Motor neuron (in vitro differentiated cells): ENCODE data around the gene SFXN2. TPM values are rescaled to one million over a fixed set of nuclear protein-coding genes. Genes with fewer than 3 reads are reported as not detected.

Experiments used
- ATAC-seq, 8 experiments: fragments of 200-7000 bp; cut with Tn5 transposase; replicated peaks in 6 of 8; 2 replicates each; pipeline ENCODE4 v1.8.0; 2021; ENCODE audit warnings: mild to moderate bottlenecking in 8 of 8, moderate library complexity in 8 of 8
- H3K27ac ChIP-seq, 2 donors: fragments of 250-450 bp; sonication (Bioruptor Pico); 2 replicates each; pipeline ENCODE4 v1.9.0; 2021; ENCODE audit warnings: antibody characterized with exemption in 2 of 2, mild to moderate bottlenecking in 2 of 2, moderate library complexity in 1 of 2
- H3K4me1 ChIP-seq, 2 donors: fragments of 250-450 bp; sonication (Bioruptor Pico); replicated peaks in 1 of 2; 2 replicates each; pipeline ENCODE4 v1.6.1; 2021; ENCODE audit warnings: antibody characterized with exemption in 2 of 2, mild to moderate bottlenecking in 2 of 2, moderate library complexity in 1 of 2
- H3K4me3 ChIP-seq, 5 donors: fragments of 250-450 bp; sonication (Bioruptor Pico); 2 replicates each; pipeline ENCODE4 v1.9.0; 2021; ENCODE audit warnings: antibody characterized with exemption in 5 of 5, mild to moderate bottlenecking in 5 of 5, moderate library complexity in 4 of 5
- WGBS, 10 experiments: fragments of 450-650 bp; shearing (Covaris generic); methylation state at CpG; one replicate each; pipeline ENCODE4 v1.0.0; 2022; 5-methylcytosine and 5-hydroxymethylcytosine counted together
- in situ Hi-C, 9 experiments: fragments of 400-800 bp; cut with MboI; loops; one replicate each; pipeline ENCODE4 v1.15.0; 2021; ENCODE audit warnings: low sequenced_read_pairs in 9 of 9, low pct_unique_long_range_greater_than_20kb in 2 of 9; ENCODE audit not compliant: unreplicated experiment in 9 of 9
- total RNA-seq, 8 experiments: library from RNA; unstranded; fragments of 300-600 nt; gene quantifications; 2 replicates each; pipeline versions ENCODE4 v1.2.3 to v1.2.4, GENCODE V29; 2022

Gene SFXN2
- total RNA-seq, 8 experiments from 2014 or later = 1.2 to 21.5 (median 4.9) TPM

- peak overlapping the region in 3 of 5 donors; percentile 12 to 21 (median 19) for H3K4me3 ChIP-seq
- in situ Hi-C loops = no loop called here
- H3K4me1 ChIP-seq = peaks cover 82 to 85% of the 10 kb centered on the region in 2 donors
- WGBS, 10 experiments = 0 to 58% (median 4%) methylated on average over 1 to 6 of the region's 8 CpGs; no CpG with 5 or more reads in 3 of the 10 experiments
- peak overlapping the region; percentile 85 to 87 for H3K27ac ChIP-seq
- peak in 5 of 8 experiments; percentile 29 to 65 (median 58) for ATAC-seq
Observed at GRCh38 chr10:102675011-102675665, 39.3 kb upstream of the SFXN2 start.

GRCh38 chr10:102675666-102676533 is 38.5 kb upstream of the SFXN2 start:
- ATAC-seq = peak in 6 of 8 experiments; percentile 5 to 50 (median 29)
- in situ Hi-C loops = no loop called here

DNA sequence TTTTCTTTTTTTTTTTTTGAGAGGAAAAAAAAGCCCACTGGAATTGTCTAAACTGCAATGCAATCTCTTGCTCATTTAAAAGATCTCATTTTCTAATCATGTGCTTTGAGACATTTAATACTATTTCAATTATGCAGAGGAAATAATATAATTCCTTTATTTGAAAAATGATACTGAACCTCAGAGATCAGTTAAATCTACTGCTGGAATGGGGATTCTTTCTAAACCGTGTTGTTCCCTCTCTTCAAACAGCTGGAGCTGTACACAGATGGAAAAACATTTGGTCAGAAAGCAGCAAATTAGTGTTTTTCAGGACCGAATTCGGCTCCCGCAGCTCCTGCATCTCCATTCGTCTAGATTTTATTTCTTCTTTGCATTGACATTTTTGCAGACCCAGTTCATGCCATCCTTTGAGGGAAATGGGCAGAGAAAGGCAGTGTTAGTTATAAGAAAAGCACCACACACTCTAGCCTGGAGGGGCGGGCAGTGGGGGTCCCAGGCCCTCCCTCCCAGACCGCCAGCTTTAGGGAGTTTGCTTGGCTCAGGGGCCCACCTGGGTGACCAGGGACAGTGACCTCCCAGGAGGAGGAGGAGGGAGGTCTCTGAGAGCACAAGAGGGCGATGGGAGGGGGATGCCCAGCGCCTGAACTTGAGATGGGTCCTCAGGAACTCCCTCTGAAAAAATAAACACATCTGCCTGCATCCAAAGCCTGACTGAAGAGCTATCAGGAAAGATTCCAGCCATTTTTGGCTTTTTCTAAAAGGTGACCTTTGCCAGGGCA is 37.7 kb upstream of the SFXN2 start:
- Histone ChIP-seq H3K27ac (peak overlapping the region; percentile 85 to 87), H3K4me3 (peak overlapping the region in 3 of 5 donors; percentile 12 to 21 (median 19)), H3K4me1 (peaks cover 71 to 73% of the 10 kb centered on the region in 2 donors)
- in situ Hi-C loops = no loop called here
- ATAC-seq = no peak
- WGBS, 10 experiments = 17 to 86% (median 50%) methylated on average over 1 to 9 of the region's 9 CpGs; no CpG with 5 or more reads in 2 of the 10 experiments

More at GRCh38 chr10:102675666-102676533, 38.5 kb upstream of the SFXN2 start:
- peaks cover 74 to 77% of the 10 kb centered on the region in 2 donors for H3K4me1 ChIP-seq
- peak overlapping the region; percentile 85 to 87 for H3K27ac ChIP-seq
- 0 to 75% (median 6%) methylated on average over 1 to 10 of the region's 16 CpGs; no CpG with 5 or more reads in 1 of the 10 experiments for WGBS, 10 experiments
- peak overlapping the region in 3 of 5 donors; percentile 12 to 21 (median 19) for H3K4me3 ChIP-seq

DNA sequence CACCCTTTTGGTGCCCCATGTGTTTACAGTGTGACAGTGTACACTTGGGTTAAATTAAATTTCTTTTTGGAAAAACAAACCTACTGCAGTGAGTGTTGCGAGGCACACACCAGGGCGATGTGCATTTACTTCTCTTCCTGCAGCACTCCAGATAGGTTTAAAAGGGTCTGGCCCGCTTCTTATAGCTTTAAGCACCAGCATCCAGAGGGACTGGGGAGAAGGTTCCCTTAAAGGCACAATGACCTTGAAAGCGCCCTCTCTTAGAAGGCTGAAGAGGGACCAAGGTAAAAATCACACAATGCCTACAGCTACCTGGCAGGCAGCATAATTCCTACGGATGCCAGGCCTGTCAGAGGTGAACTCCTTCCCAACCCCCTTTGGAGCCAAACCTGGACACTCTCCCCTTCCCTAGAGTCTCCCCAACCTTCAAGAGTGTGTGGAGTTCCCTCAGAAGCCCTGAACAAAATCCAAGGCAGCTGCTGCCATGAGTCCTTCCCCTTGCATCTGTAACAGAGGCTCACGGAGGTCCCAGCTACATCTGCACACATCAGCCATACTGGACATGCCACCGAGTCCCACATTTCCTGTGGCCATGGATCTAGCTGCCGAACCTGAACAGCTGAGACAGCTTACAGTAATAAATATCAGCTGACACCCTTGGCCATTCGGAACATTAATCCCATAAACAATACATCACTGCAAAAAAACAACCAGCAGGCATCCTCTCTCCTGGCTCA is 36.9 kb upstream of the SFXN2 start:
- ATAC-seq = no peak
- Histone ChIP-seq H3K4me1 (peaks cover 73 to 78% of the 10 kb centered on the region in 2 donors), H3K27ac (peak overlapping the region; percentile 85 to 87), H3K4me3 (no peak overlapping the region)
- in situ Hi-C loops = no loop called here
- WGBS, 10 experiments = 40 to 82% (median 75%) methylated on average over 1 to 7 of the region's 9 CpGs; no CpG with 5 or more reads in 3 of the 10 experiments

DNA sequence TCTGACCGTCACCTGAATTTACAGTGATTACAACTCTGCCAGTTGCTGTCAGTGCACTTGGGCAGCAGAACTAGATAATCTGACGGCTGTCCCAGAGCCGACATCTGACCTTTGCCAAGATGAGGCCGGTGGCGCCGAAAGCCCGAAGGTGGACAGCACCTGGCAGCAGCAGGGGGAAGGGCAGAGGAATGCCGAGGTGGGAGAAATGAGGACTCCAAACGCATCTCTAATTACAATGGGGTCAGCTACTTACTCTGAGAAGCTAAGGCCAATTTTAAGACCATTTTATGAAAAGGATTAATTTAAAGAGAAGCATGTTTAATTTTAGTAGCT is 36.4 kb upstream of the SFXN2 start:
- Histone ChIP-seq H3K4me3 (no peak overlapping the region), H3K4me1 (peaks cover 67 to 75% of the 10 kb centered on the region in 2 donors), H3K27ac (peak overlapping the region; percentile 85 to 87)
- ATAC-seq = no peak
- in situ Hi-C loops = no loop called here
- WGBS, 10 experiments = 33 to 86% (median 73%) methylated on average over 1 to 9 of the region's 9 CpGs; no CpG with 5 or more reads in 4 of the 10 experiments

DNA sequence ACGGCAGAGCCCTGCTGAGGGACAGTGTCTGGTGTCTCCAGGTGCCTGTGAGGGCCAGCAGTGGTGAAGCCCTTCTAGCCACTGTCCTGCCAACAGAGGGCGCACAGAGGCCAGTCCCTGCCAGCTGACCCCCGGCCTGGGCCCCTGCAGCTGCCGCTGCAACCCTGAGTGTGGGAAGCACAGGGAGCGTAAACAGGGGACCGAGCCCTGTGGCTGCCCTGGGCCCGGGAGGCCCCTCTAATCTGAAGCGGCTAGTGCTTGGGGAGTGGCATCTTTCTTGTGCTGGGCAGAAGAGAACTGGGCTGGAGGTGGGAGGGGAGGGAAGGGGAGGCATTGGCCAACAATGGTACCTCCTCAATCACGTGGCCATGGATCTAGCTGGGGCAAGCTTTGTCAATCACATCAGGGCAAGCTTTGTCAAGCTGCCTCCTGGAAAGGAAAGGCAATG is 35.6 kb upstream of the SFXN2 start:
- in situ Hi-C loops = no loop called here
- H3K27ac ChIP-seq = peak overlapping the region; percentile 67
- peak; percentile 53 to 90 (median 63) for ATAC-seq
- H3K4me1 ChIP-seq = peaks cover 59 to 66% of the 10 kb centered on the region in 2 donors
- H3K4me3 ChIP-seq = no peak overlapping the region
- WGBS, 10 experiments = 0 to 40% (median 4%) methylated on average over 1 to 4 of the region's 9 CpGs; no CpG with 5 or more reads in 7 of the 10 experiments

DNA sequence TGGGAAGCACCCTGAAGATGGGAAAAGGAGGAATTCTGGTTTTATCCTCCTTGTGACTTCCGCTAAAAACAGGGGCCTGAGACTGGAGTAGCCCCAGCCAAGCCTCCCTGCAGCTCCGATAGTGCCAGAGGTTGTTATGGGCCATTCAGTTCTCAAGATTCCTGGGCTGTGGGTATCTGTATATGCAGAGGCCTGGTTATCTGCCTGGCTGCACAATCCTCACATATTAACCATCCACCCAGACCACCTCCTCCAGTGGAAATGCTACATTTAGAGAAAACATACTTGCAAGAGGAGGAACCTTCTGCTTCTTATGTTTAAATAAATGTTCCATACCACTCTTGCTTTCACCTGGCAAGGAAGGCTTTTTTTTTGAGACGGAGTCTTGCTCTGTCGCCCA is 34.8 kb upstream of the SFXN2 start:
- H3K27ac ChIP-seq = peak overlapping the region; percentile 67
- H3K4me3 ChIP-seq = no peak overlapping the region
- peaks cover 52 to 61% of the 10 kb centered on the region in 2 donors for H3K4me1 ChIP-seq
- WGBS, 10 experiments = 80 to 100% (median 100%) methylated on average over 1 to 4 of the region's 4 CpGs; no CpG with 5 or more reads in 3 of the 10 experiments
- no peak for ATAC-seq
- in situ Hi-C loops = no loop called here

GRCh38 chr10:102681696-102682095 is 32.7 kb upstream of the SFXN2 start:
- ATAC-seq = no peak
- peaks cover 31 to 42% of the 10 kb centered on the region in 2 donors for H3K4me1 ChIP-seq
- WGBS, 10 experiments = 61 to 100% (median 100%) methylated on average over 1 to 3 of the region's 5 CpGs; no CpG with 5 or more reads in 3 of the 10 experiments
- H3K4me3 ChIP-seq = no peak overlapping the region
- in situ Hi-C loops = no loop called here
- H3K27ac ChIP-seq = no peak overlapping the region

DNA sequence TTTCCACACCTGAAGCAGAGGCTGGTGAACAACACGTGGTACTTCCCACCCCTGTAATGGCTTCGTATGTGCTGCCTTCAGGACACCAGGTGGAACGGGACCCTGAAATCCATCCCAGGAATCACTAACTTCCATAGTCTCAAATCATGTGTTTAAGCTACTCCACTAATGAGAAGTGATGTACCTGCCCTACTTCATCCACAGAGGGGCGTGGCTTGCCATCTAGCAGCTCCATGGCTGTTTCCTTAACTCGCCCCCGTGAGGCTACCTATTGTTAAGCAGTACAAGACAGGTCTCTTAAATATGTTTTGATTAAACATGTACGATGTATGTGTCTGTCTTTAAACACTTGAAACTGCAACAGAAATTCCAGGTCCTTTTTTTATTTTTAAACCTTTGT is 32.0 kb upstream of the SFXN2 start:
- in situ Hi-C loops = no loop called here
- Histone ChIP-seq H3K27ac (no peak overlapping the region), H3K4me1 (peaks cover 24 to 35% of the 10 kb centered on the region in 2 donors), H3K4me3 (no peak overlapping the region)
- WGBS, 10 experiments = 58 to 100% (median 89%) methylated on average over 1 to 4 of the region's 7 CpGs; no CpG with 5 or more reads in 2 of the 10 experiments
- no peak for ATAC-seq

DNA sequence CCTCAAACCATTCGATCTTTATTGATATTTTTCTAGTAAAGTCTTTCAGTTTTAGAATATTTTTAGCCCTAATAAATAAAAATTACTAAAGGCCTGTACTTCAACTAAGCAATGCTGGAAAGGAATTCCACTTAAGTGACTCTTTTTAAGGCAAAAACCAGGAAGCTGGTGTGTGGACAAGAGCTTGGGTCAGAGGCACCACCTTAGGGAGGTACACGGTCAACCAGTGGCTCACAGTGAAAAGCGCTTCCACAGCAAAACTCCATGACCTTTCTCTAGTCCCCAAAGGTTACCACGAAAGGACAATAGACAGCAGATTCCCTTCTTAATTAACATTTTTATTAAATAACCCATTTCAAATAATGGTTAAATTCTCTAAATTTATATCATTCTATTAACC is 31.5 kb upstream of the SFXN2 start:
- in situ Hi-C loops = no loop called here
- peaks cover 18 to 29% of the 10 kb centered on the region in 2 donors for H3K4me1 ChIP-seq
- H3K27ac ChIP-seq = no peak overlapping the region
- H3K4me3 ChIP-seq = no peak overlapping the region
- WGBS, 10 experiments = 40 to 100% (median 83%) methylated on average over 1 to 4 of the region's 4 CpGs
- ATAC-seq = no peak

GRCh38 chr10:102683736-102684135 is 30.7 kb upstream of the SFXN2 start:
- 89 to 100% (median 93%) methylated on average over 1 to 5 of the region's 5 CpGs; no CpG with 5 or more reads in 2 of the 10 experiments for WGBS, 10 experiments
- Histone ChIP-seq H3K4me3 (no peak overlapping the region), H3K4me1 (peaks cover 10 to 22% of the 10 kb centered on the region in 2 donors), H3K27ac (no peak overlapping the region)
- in situ Hi-C loops = no loop called here
- no peak for ATAC-seq
